SW480 (cell line): ENCODE measurements around the gene LRRC18.

Source experiments
- DNase-seq: peaks from one replicate; pipeline ENCODE4 v3.0.0-alpha.2; 2016; ENCODE audit warnings: low spot score

Gene LRRC18

GRCh38 chr10:48946332-48946731 is 6.7 kb upstream of the LRRC18 start:
- no peak for DNase-seq

- DNase-seq, result no peak
These were observed 5.9 kb upstream of the LRRC18 start for GRCh38 chr10:48945441-48946130.

DNA sequence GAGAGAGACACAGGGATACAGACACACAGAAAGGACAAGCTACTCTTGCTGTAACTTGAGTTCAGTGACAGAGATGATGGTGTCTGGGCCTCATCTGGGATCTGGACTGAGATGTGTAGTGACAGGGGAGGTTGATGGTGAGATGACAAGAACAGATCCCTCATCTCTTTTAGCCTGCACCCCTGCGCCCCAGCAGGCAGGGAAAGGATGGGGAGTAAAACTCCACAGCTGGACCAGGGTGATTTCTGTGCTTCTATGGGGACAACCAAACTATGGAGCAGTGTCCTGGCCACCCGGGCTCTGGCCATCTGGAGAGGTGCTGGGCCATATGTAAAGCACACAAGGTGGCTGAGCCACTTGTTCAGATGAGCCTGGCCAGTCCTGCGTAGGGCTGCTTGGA is 4.5 kb upstream of the LRRC18 start:
- DNase-seq, result no peak

DNA sequence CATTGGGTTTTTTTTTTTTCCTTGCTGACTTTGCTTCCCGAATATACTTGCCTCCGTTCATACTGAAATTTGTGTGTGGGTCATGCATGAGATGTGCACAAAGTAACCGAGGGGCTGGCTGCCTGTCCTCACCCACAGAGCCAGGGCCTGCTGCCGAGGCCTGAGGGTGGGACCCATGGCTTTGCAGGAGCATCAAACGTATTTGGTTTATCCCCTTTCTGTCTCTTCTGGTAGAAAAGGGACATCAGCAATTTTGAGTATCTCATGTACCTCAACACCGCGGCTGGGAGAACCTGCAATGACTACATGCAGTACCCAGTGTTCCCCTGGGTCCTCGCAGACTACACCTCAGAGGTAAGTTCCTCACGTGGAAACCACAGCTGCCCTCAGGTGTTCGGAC is 3.5 kb upstream of the LRRC18 start:
- DNase-seq, result no peak

GRCh38 chr10:48941427-48942075 is 1.9 kb upstream of the LRRC18 start:
- no peak for DNase-seq

DNA sequence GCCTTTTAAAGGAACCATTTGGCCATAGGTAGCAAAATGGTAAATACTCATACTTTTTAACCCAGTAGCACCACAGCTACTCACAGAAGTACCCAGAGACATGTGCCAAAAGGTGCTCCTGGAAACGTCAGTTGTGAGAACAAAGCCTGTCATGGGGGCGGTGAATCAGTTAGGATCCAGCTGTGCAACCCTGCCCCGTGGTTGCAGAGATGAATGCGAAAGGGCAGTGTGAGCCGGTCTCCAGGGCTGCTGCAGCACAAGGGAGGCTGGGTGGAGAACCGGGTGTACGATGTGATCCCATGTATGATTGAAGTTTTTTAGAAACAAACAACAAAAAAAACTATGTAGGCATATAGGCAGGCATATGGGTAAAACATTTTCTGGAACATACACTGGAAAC is 1.3 kb upstream of the LRRC18 start:
- no peak for DNase-seq

DNA sequence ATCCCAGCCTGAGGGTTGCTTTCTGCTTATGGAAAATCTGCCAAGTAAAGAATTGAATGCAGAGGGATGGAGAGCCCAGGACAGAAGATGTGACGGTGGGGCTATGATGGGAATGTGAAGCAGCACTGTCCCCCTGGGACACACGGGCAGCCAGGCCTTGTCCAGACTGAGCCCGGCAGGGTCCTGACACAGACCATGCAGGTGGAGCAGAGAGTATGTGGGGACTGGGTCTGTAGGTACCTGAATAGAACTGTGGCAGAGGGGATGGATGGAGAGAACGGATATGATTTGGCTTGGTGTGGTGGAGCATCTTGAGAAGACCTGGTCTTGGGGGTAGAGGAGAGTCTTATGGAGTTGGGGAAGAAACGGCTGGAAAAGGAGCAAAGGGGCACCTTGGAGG is 732 bp upstream of the LRRC18 start:
- DNase-seq, result no peak

DNA sequence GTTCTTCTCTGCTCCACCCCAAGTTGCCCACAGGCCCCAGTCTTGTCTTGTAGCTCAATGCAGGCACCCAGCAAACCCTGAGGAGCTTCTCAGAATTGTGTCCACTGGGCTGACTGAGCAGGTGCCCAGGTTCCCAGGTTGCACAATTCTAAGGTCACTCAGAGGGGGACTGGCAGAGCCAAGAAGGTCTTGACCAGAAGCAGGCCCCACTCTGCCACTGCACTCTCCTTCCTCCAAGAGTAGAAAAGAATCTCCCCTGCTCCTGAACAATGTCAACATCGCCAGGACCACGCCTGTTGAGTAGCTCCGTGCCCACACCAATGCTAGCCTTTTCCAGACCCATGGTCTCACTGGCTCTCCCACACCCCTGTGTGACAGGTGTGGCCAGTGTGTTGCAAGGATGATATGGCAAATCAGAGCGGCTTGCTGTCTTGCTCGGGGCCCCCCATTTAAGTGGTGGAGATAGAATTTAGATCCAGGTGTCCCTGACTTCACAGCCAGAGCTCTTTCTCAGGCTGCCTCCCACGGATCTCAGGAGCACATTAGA is 577 bp downstream of the LRRC18 start:
- DNase-seq, result no peak

DNA sequence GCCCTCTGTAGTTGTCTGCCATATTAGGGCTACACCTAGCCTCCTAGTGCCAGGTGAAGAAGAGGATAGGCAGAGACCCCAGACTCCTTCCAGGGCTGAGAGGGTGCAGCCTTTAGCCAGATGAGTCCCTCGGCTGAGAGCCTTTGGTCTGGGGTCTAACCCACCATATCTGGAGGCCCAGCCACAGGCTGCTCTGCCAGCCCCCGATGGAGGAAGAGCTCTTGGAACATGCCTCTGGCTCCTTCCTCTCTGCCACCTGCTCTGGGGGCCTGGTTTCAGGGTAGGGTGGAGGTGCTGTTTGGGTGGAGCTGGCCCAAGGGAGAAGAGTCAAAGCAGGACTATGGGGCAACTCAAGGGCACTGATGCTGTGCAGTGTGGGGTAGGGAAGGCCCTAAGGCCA is 1.4 kb downstream of the LRRC18 start:
- DNase-seq, result no peak

GRCh38 chr10:48937796-48938195 is 1.8 kb downstream of the LRRC18 start:
- no peak for DNase-seq

DNA sequence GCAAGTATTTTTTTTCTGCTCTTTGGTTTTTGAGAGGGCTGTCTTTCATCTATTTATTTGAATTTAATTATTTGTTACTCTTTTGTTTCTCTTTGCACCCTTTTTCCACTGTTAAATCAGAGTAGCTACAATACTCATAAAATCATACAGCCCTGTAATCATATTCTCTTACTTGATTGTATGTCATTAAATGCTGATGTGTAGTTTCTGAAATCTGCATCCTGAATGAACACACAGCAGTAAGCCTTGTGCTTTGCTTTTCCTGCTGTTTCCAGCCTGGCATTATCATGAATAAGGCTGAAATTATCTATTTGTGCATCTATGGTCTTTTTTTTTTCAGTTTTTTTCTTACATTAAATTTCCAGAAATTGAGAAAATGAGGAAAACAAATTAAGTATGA is 4.1 kb downstream of the LRRC18 start:
- no peak for DNase-seq

GRCh38 chr10:48934672-48935501 is 4.8 kb downstream of the LRRC18 start:
- no peak for DNase-seq

DNA sequence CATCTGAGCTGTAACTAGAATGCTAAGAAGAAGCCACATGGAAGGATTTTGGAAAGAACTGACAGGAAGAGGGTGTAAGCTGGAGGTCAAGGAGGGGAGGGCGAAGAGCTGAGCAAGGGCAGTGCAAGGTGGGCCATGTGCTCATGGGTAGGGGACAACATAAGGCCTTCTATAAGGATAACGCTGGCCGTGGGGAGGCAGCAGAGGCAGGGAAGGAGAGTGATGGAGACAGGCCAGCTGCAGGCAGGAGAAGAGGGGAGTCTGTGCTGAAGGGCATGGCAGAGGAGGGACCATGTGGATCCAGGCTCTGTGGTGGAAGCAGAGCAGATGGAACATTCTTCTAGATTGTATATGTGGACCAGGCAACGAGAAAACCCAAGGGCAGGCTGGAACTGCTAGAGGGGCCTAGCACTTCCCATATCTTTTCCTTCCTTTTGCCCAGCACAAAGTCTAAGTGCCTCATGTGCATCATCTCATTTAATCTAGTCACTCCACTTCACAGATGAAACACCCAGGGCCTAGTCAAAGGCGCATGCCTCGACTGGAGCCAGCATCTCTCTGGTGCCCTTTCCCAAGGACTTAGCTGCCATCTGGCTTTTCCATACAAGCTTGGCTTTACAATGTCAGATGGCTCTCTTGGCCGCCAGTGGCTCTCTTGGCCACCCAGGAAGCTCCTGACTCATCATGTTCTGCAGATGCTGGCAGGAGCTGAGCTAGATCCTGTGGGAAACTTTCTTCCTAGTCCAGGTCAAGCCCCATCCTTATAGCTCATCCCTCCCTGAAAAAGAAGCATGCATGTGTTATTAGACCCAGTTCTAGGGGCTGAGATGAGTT is 6.6 kb downstream of the LRRC18 start:
- no peak for DNase-seq

GRCh38 chr10:48931188-48931587 is 8.5 kb downstream of the LRRC18 start:
- DNase-seq, result no peak

DNA sequence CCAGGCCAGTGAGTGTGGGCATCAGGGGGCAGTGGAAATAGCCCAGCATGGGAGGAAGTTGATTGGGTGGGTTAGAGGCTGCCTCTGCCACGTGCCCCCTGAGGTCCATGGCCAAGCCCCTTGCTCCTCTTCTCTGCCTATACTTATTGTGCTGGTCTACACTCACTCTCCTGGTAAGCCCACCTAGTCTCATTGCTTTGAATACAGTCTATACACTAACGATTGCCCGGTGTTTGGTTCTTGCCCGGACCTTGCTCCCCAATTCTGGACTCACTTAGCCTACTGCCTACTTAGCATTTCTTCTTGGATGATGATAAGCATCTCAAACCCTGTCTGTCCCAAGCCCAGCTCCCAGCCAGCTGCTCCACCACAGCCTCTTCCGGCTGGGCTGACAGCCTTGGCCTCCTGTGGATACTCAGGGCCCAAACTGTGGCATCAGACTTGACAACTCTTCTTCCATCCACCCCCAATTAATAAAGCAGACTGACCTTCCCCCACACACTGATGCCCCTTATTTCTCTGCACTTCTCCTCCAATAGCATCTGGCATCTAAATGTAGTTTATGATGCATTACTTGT is 10.1 kb downstream of the LRRC18 start:
- DNase-seq, result no peak

DNA sequence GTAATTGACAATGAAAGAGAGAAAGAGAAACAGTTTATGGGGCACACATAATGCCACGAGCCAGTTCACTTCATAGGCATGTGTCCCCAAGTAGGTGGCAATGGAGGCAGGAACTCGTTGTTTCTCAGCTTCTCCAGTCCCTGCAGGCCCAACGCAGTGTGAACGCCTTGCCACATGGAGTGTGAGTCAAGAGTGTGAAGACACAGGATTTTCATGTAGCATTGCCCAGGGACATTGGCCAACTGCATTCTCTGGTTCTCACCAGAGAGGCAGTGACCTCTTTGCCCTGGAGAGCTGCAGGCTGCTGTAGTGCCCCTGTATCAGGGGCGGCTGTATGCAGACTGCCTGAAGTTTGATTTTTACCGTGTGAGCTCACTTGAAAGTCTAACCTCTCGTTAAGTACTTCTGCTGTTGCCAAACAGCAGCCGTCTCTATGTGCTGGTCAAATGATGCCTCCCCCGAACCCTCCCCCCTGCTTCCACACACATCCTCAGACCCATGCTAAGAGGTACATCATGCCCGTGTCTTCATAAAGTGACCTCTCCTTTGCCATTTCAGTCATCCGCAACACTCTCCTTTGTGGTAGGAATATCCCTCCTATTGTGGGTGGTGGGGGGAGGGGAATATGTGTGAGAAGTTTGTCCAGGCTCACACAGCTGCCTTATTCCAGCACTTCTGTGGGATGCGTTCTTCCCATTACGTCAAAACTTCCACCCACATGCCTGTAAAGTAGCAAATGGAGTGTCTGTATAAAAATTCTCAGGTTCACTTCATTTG is 12.7 kb downstream of the LRRC18 start:
- DNase-seq, result no peak

- no peak for DNase-seq
These were observed 13.4 kb downstream of the LRRC18 start for GRCh38 chr10:48926255-48926654.

- DNase-seq, result no peak
These were observed 14.7 kb downstream of the LRRC18 start for GRCh38 chr10:48924988-48925387.

DNA sequence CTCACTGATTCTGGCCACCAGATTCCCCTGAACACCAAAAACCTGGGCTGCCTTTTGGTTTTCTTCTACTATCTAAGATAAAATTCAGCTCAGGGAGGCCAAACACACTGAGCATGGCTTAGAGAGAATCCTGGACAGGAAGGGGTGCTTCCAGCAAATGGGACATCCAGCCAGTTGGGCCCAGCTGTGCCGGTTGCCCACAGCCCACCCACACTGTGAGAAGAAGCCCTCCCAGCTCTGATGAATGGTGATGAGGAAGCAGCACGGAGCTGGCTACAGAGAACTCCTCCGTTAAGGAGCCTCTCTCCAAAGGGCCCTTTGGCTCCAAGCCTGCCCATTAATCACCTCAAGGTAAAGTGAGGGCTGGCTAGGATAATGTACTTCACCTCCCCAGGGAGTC is 15.9 kb downstream of the LRRC18 start:
- DNase-seq, result no peak

DNA sequence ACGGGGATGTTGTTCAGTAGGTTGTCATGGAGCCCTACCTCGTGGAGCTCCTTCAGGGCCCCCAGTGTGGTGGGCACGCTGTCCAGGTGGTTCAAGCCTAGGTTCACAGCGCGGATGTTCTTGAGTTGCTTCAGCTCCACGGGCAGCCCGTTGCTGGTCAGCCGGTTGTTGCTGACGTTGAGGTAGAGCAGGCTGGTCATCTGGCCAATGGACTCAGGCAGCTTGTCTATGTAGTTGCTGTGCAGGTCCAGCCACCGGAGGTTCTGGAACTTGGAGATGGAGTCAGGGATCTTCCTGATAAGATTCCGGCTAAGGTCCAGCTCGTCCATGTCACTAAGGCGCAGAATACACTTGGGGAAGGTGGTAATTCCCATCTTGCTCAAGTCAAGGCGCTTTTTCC is 26.0 kb downstream of the LRRC18 start:
- no peak for DNase-seq

- no peak for DNase-seq
These were observed 29.1 kb downstream of the LRRC18 start for GRCh38 chr10:48910548-48910947.
